ENCODE data around the gene MTUS2. TPM values are rescaled to one million over a fixed set of nuclear protein-coding genes. Genes with fewer than 3 reads are reported as not detected.

The MTUS2 gene
- total RNA-seq, 1 experiment from 2014 or later = 0.35 TPM

GRCh38 chr13:29543230-29544215 is 723.4 kb downstream of the MTUS2 start:
- H4K5ac ChIP-seq (ENCODE audit: insufficient read length, low read depth, low read length) = no peak overlapping the region

More at GRCh38 chr13:29543230-29544215, 723.4 kb downstream of the MTUS2 start:
- no peak overlapping the region for H3K23ac ChIP-seq (ENCODE audit: insufficient read length, low read depth, low read length)
- H2BK5ac ChIP-seq (ENCODE audit: insufficient read length, low read length) = no peak overlapping the region
- no peaks in the 10 kb centered on the region for H3K23me2 ChIP-seq (ENCODE audit: insufficient read length, low read depth, low read length, poor library complexity, severe bottlenecking)
- H3K9me3 ChIP-seq (ENCODE audit: control insufficient read depth, low read depth, low read length) = no peaks in the 10 kb centered on the region
- H4K91ac ChIP-seq (ENCODE audit: insufficient read length, low read depth, low read length) = no peak overlapping the region
- H3K27ac ChIP-seq (ENCODE audit: insufficient read length, low read depth, low read length) = no peak overlapping the region
- peaks cover 17% of the 10 kb centered on the region; the same call in 1 of the 2 replicates for H3K79me2 ChIP-seq (ENCODE audit: insufficient read depth, low read length)
- no peaks in the 10 kb centered on the region for H3K27me3 ChIP-seq (ENCODE audit: insufficient read depth, low read length)
- H2AFZ ChIP-seq (ENCODE audit: low read length) = no peak overlapping the region
- peaks cover 12% of the 10 kb centered on the region for H3K4me1 ChIP-seq (ENCODE audit: insufficient read depth, low read length)
- Mint-ChIP-seq H3K27ac (peak overlapping the region in 1 of 3 experiments; percentile 31; a peak in 2 of 7 replicates), H3K9me3 (no peaks in the 10 kb centered on the region), H3K4me3 (no peak overlapping the region), H3K27me3 (ENCODE audit: low read depth) (no peaks in the 10 kb centered on the region), H3K36me3 (ENCODE audit: insufficient read depth in 1 of 3, low read depth in 3 of 3) (peaks cover 12 to 45% (median 27%) of the 10 kb centered on the region in 3 experiments; a peak in 6 of 7 replicates), H3K4me1 (peaks cover 43 to 56% of the 10 kb centered on the region in 2 experiments)
- no peak overlapping the region for H3K18ac ChIP-seq (ENCODE audit: insufficient read length, low read depth, low read length)
- DNase-seq = peak; percentile 47
- H2BK12ac ChIP-seq (ENCODE audit: insufficient read length, low read depth, low read length) = no peak overlapping the region
- TF ChIP-seq, protein P1, sequence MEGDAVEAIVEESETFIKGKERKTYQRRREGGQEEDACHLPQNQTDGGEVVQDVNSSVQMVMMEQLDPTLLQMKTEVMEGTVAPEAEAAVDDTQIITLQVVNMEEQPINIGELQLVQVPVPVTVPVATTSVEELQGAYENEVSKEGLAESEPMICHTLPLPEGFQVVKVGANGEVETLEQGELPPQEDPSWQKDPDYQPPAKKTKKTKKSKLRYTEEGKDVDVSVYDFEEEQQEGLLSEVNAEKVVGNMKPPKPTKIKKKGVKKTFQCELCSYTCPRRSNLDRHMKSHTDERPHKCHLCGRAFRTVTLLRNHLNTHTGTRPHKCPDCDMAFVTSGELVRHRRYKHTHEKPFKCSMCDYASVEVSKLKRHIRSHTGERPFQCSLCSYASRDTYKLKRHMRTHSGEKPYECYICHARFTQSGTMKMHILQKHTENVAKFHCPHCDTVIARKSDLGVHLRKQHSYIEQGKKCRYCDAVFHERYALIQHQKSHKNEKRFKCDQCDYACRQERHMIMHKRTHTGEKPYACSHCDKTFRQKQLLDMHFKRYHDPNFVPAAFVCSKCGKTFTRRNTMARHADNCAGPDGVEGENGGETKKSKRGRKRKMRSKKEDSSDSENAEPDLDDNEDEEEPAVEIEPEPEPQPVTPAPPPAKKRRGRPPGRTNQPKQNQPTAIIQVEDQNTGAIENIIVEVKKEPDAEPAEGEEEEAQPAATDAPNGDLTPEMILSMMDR (conservative IDR thresholded peaks at IDR 0.05) = peak; percentile 37; the same call in 1 of the 3 replicates
- no peak overlapping the region for H3K4ac ChIP-seq (ENCODE audit: low read depth, low read length)
- no peak overlapping the region for H2AK5ac ChIP-seq (ENCODE audit: insufficient read length, low read length)
- H3K79me1 ChIP-seq (ENCODE audit: insufficient read depth, low read depth, low read length, poor library complexity, severe bottlenecking) = no peaks in the 10 kb centered on the region
- H3K9ac ChIP-seq (ENCODE audit: extremely low read depth, insufficient read length, low read length) = no peak overlapping the region
- no peak overlapping the region for H2BK120ac ChIP-seq (ENCODE audit: low read depth, low read length, poor library complexity, severe bottlenecking)
- H3T11ph ChIP-seq (ENCODE audit: low read length) = no peak overlapping the region
- no peak overlapping the region for H3K4me2 ChIP-seq (ENCODE audit: insufficient read depth, insufficient read length, low read length)
- WGBS (ENCODE audit: extremely low coverage, insufficient read length, low lambda C conversion rate) = no CpG with 5 or more reads among the region's 16 CpGs
- no peaks in the 10 kb centered on the region for H4K20me1 ChIP-seq (ENCODE audit: control insufficient read depth, insufficient read depth, insufficient read length)
- no peak overlapping the region for H2BK20ac ChIP-seq (ENCODE audit: low read depth, low read length, poor library complexity, severe bottlenecking)
- no peak overlapping the region for H3K56ac ChIP-seq (ENCODE audit: insufficient read length, low read depth, low read length)
- no peak overlapping the region; the same call in 1 of the 2 replicates for H3K14ac ChIP-seq (ENCODE audit: insufficient read depth, low read length)
- no peak overlapping the region for H2BK15ac ChIP-seq (ENCODE audit: low read depth, low read length)
- H4K8ac ChIP-seq (replicated peaks; ENCODE audit: insufficient read length, low read depth, low read length) = no peak overlapping the region

Measured in H9 (cell line).